ENCODE results near the gene HS3ST5. TPM values are rescaled to one million over a fixed set of nuclear protein-coding genes. Genes with fewer than 3 reads are reported as not detected.

The HS3ST5 gene
- total RNA-seq, 1 donor from 2014 or later: 3.6 TPM

- Mint-ChIP-seq H3K27ac (no peak overlapping the region), H3K4me3 (no peak overlapping the region), H3K27me3 (no peaks in the 10 kb centered on the region), H3K36me3 (peaks cover under 1% of the 10 kb centered on the region), H3K4me1 (ENCODE audit: unreplicated experiment) (no peaks in the 10 kb centered on the region), H3K9me3 (peaks cover 1% of the 10 kb centered on the region)
- TF ChIP-seq, protein P1, sequence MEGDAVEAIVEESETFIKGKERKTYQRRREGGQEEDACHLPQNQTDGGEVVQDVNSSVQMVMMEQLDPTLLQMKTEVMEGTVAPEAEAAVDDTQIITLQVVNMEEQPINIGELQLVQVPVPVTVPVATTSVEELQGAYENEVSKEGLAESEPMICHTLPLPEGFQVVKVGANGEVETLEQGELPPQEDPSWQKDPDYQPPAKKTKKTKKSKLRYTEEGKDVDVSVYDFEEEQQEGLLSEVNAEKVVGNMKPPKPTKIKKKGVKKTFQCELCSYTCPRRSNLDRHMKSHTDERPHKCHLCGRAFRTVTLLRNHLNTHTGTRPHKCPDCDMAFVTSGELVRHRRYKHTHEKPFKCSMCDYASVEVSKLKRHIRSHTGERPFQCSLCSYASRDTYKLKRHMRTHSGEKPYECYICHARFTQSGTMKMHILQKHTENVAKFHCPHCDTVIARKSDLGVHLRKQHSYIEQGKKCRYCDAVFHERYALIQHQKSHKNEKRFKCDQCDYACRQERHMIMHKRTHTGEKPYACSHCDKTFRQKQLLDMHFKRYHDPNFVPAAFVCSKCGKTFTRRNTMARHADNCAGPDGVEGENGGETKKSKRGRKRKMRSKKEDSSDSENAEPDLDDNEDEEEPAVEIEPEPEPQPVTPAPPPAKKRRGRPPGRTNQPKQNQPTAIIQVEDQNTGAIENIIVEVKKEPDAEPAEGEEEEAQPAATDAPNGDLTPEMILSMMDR (conservative IDR thresholded peaks at IDR 0.05): no peak
- no peak for DNase-seq (ENCODE audit: extremely low spot score, unreplicated experiment)
Measured at GRCh38 chr6:114210467-114210866, 132.4 kb downstream of the HS3ST5 start.

DNA sequence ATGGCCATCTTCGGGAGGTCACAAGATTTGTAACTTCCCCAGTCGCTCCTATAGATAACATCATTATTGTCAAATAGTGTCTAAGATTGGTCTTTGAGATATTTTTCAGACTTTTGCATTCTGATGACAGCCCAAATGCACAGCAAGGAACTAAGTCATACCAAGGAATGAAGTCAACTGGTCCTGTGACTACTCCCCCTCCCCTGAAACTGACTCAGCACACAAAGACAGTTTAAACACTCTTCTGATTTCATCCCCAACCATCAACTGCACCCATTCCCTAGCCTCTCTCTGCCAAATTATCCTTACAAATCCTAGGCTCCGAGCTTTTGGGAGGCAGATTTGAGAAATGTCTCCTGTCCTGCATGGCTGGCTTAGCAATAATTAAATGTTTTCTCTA is 139.4 kb downstream of the HS3ST5 start:
- Mint-ChIP-seq H3K27me3 (no peaks in the 10 kb centered on the region), H3K9me3 (no peaks in the 10 kb centered on the region), H3K4me3 (no peak overlapping the region), H3K27ac (no peak overlapping the region), H3K4me1 (ENCODE audit: unreplicated experiment) (no peaks in the 10 kb centered on the region), H3K36me3 (no peaks in the 10 kb centered on the region)
- DNase-seq (ENCODE audit: extremely low spot score, unreplicated experiment): no peak
- TF ChIP-seq, protein P1 (conservative IDR thresholded peaks at IDR 0.05): no peak

- H3K9me3 Mint-ChIP-seq: no peaks in the 10 kb centered on the region
- no peak overlapping the region for H3K4me3 Mint-ChIP-seq
- H3K36me3 Mint-ChIP-seq: no peaks in the 10 kb centered on the region
Measured at GRCh38 chr6:114202389-114202788, 140.4 kb downstream of the HS3ST5 start.

DNA sequence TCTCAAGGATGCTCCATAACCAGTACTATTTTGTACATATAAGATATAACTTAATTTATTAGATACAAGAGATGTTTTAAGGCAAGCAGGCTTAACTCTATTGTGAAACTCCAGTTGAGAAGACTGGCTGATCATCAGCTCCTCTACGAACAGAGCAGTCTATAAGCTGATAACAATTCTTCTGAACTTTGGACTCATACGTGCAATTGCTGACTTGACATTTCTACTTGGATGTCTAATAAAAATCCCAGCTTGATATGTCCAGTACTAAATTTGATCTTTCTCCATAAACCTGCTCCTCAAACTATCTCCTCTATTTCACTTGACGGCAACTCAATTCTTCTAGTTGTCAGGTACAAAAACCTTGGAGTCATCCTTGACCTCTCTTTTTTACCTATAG is 141.9 kb downstream of the HS3ST5 start:
- Mint-ChIP-seq H3K4me3 (no peak overlapping the region), H3K9me3 (no peaks in the 10 kb centered on the region), H3K36me3 (no peaks in the 10 kb centered on the region), H3K27me3 (no peaks in the 10 kb centered on the region), H3K27ac (no peak overlapping the region), H3K4me1 (ENCODE audit: unreplicated experiment) (no peaks in the 10 kb centered on the region)
- TF ChIP-seq, protein P1 (conservative IDR thresholded peaks at IDR 0.05): no peak
- no peak for DNase-seq (ENCODE audit: extremely low spot score, unreplicated experiment)

More at GRCh38 chr6:114202389-114202788, 140.4 kb downstream of the HS3ST5 start:
- Mint-ChIP-seq H3K4me1 (ENCODE audit: unreplicated experiment) (no peaks in the 10 kb centered on the region), H3K27me3 (no peaks in the 10 kb centered on the region), H3K27ac (no peak overlapping the region)
- TF ChIP-seq, protein P1 (conservative IDR thresholded peaks at IDR 0.05): no peak
- DNase-seq (ENCODE audit: extremely low spot score, unreplicated experiment): no peak

- Mint-ChIP-seq H3K4me1 (ENCODE audit: unreplicated experiment) (peaks cover 13% of the 10 kb centered on the region), H3K27ac (peak overlapping the region; percentile 30), H3K9me3 (no peaks in the 10 kb centered on the region), H3K36me3 (no peaks in the 10 kb centered on the region), H3K4me3 (no peak overlapping the region), H3K27me3 (no peaks in the 10 kb centered on the region)
- TF ChIP-seq, protein P1 (conservative IDR thresholded peaks at IDR 0.05): no peak
- DNase-seq (ENCODE audit: extremely low spot score, unreplicated experiment): no peak
Measured at GRCh38 chr6:114195631-114196403, 147.0 kb downstream of the HS3ST5 start.

All from type B pancreatic cell (in vitro differentiated cells).